HEK293 (cell line): ENCODE results near the gene TOM1L2.
A peak's percentile ranks its signal among the peaks of the same experiment; 100 is the strongest.

Source experiments
- CTCF ChIA-PET: fragments of 350-600 bp; formaldehyde crosslinking; extraction: SDS; loops from one replicate; lab custom pipeline; 2021; ENCODE audit warnings: antibody characterized with exemption; lab: Yijun Ruan, JAX
- POLR2A ChIA-PET: fragments of 300-600 bp; formaldehyde crosslinking; extraction: SDS; loops from one replicate; lab custom pipeline; 2020; ENCODE audit warnings: antibody characterized with exemption, inconsistent platforms; lab: Yijun Ruan, JAX
- H3K27ac ChIP-seq: fragments of 200-500 bp; sonication (Bioruptor generic); 2 replicates; pipeline ENCODE4 v1.5.1; 2014; ENCODE audit warnings: low read depth, low read length, control low read depth, inconsistent platforms; ENCODE audit errors: extremely low read depth
- H3K36me3 ChIP-seq, 2 experiments: fragments of 200-500 bp in 1 of 2; sonication (Bioruptor generic) in 1 of 2; 1 replicate in 1 of 2; 2 replicates in 1 of 2; pipeline ENCODE4 v1.5.1; 2014 to 2017; ENCODE audit warnings: inconsistent platforms in 2 of 2, low read length in 2 of 2; ENCODE audit not compliant: control insufficient read depth in 2 of 2, insufficient read depth in 1 of 2
- H3K4me1 ChIP-seq: fragments of 200-500 bp; sonication (Bioruptor generic); 2 replicates; pipeline ENCODE4 v1.5.1; 2014; ENCODE audit warnings: mild to moderate bottlenecking, low read length, inconsistent platforms; ENCODE audit not compliant: control insufficient read depth, insufficient read depth
- H3K4me3 ChIP-seq: 2 replicates; pipeline ENCODE4 v1.5.1; 2011; ENCODE audit warnings: low read depth, mild to moderate bottlenecking, control low read depth, low read length, moderate library complexity
- H3K9me3 ChIP-seq: fragments of 200-500 bp; sonication (Bioruptor generic); 2 replicates; pipeline ENCODE4 v1.5.1; 2014; ENCODE audit warnings: low read depth, low read length, inconsistent platforms; ENCODE audit not compliant: control insufficient read depth, insufficient read depth
- KLF17 ChIP-seq: fragments of 450-650 bp; formaldehyde crosslinking; IDR thresholded peaks from 2 replicates; pipeline ENCODE4 v1.5.1; 2016; ENCODE audit warnings: missing biosample characterization, missing genetic modification characterization
- PATZ1 ChIP-seq: fragments of 450-650 bp; formaldehyde crosslinking; IDR thresholded peaks from 2 replicates; pipeline ENCODE4 v1.5.1; 2016; ENCODE audit warnings: missing biosample characterization, missing genetic modification characterization
- ZNF148 ChIP-seq: fragments of 450-650 bp; formaldehyde crosslinking; IDR thresholded peaks from 2 replicates; pipeline ENCODE4 v1.5.0; 2017; ENCODE audit warnings: missing biosample characterization, missing genetic modification characterization, borderline replicate concordance
- ZNF324 ChIP-seq: fragments of 450-650 bp; formaldehyde crosslinking; IDR thresholded peaks from 2 replicates; pipeline ENCODE4 v1.5.1; 2016; ENCODE audit warnings: missing biosample characterization, missing genetic modification characterization
- ZNF341 ChIP-seq: fragments of 450-650 bp; formaldehyde crosslinking; IDR thresholded peaks from 2 replicates; pipeline ENCODE4; 2016; ENCODE audit warnings: low read depth, missing biosample characterization, missing genetic modification characterization
- ZNF398 ChIP-seq: fragments of 450-650 bp; formaldehyde crosslinking; IDR thresholded peaks from 2 replicates; pipeline ENCODE4 v1.5.1; 2017; ENCODE audit warnings: missing biosample characterization, missing genetic modification characterization
- ZNF600 ChIP-seq: fragments of 450-650 bp; formaldehyde crosslinking; IDR thresholded peaks from 2 replicates; pipeline ENCODE4 v1.5.1; 2016; ENCODE audit warnings: missing biosample characterization, missing genetic modification characterization
- TF ChIP-seq, protein P1 (sequence below): fragments of 450-650 bp; formaldehyde crosslinking; IDR thresholded peaks from 2 replicates; pipeline ENCODE4 v1.5.1; 2016; ENCODE audit warnings: missing biosample characterization, missing genetic modification characterization
- TF ChIP-seq, protein P2 (sequence below): fragments of 450-650 bp; formaldehyde crosslinking; IDR thresholded peaks from 2 replicates; pipeline ENCODE4; 2016; ENCODE audit warnings: missing biosample characterization, missing genetic modification characterization
- TF ChIP-seq, protein P3 (sequence below): fragments of 450-650 bp; formaldehyde crosslinking; IDR thresholded peaks from 2 replicates; pipeline ENCODE4 v1.5.1; 2017; ENCODE audit warnings: missing biosample characterization, missing genetic modification characterization
- TF ChIP-seq, protein P4 (sequence below): fragments of 450-650 bp; formaldehyde crosslinking; IDR thresholded peaks from 2 replicates; pipeline ENCODE4 v1.5.1; 2016; ENCODE audit warnings: missing biosample characterization, missing genetic modification characterization, borderline replicate concordance

TOM1L2 gene

DNA sequence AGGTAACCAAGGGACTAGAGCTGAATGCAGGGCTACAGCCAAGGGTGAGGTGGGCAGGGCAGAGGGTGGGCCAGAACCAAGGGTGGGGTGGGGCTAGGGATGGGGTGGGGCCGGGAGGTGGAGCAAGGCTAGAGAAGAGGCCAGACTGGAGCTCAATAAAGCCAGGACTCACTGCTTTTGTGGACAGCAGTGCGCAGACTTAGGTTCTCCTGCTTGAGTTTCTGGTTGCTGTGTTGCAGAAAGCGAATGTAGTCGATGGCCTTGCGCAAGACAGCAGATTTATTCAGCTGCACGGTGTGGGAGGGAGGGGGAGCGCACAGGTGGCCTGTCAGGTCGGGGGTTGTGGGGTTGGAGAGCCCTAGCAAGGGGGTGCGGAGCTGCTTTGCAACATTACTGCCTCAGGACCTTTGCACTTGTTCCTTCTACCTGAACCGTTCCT lies 154.1 kb downstream of the TOM1L2 start (continued):
- 0 out of 2 replicates have a peak, but pooled peaks have one; percentile 17 for TF ChIP-seq KLF17 (tag by site-specific recombination)

GRCh38 chr17:17817552-17817947 lies 154.7 kb downstream of the TOM1L2 start:
- Histone ChIP-seq H3K4me1 (peaks cover 17% of the 10 kb centered on the region), H3K9me3 (no peaks in the 10 kb centered on the region), H3K36me3 (peaks cover 3 to 62% of the 10 kb centered on the region in 2 experiments; a peak in 1 of 3 replicates), H3K27ac (no peak overlapping the region), H3K4me3 (no peak overlapping the region)
- CTCF ChIA-PET, result interaction anchor here (1.0 kb wide), 2 partner anchors 43 to 89 kb away, joined by 3 to 4 read pairs; no protein-coding TSS in a partner anchor
- TF ChIP-seq ZNF324 (tag by site-specific recombination) (no peak), ZNF600 (tag by site-specific recombination) (0 out of 2 replicates have a peak, but pooled peaks have one; percentile 10)
- POLR2A ChIA-PET, result interaction anchor here (1.2 to 11.4 kb wide), 4 partner anchors 8 to 23 kb away, joined by 4 to 181 read pairs (median 6); partner anchors contain the start of gene SREBF1

- Histone ChIP-seq H3K9me3 (no peaks in the 10 kb centered on the region), H3K4me3 (no peak overlapping the region), H3K4me1 (peaks cover 18% of the 10 kb centered on the region), H3K27ac (no peak overlapping the region), H3K36me3 (peaks cover 3 to 64% of the 10 kb centered on the region in 2 experiments; a peak in 1 of 3 replicates)
- CTCF ChIA-PET, result interaction anchor here (1.0 kb wide), 1 partner anchor 43 kb away, joined by 3 read pairs; no protein-coding TSS in a partner anchor
- POLR2A ChIA-PET, result interaction anchor here (1.2 to 2.2 kb wide), 2 partner anchors 11 to 24 kb away, joined by 4 to 8 read pairs; no protein-coding TSS in a partner anchor
- TF ChIP-seq ZNF148 (no peak), ZNF341 (tag by site-specific recombination) (no peak), PATZ1 (tag by site-specific recombination) (no peak)
- TF ChIP-seq, protein P1, sequence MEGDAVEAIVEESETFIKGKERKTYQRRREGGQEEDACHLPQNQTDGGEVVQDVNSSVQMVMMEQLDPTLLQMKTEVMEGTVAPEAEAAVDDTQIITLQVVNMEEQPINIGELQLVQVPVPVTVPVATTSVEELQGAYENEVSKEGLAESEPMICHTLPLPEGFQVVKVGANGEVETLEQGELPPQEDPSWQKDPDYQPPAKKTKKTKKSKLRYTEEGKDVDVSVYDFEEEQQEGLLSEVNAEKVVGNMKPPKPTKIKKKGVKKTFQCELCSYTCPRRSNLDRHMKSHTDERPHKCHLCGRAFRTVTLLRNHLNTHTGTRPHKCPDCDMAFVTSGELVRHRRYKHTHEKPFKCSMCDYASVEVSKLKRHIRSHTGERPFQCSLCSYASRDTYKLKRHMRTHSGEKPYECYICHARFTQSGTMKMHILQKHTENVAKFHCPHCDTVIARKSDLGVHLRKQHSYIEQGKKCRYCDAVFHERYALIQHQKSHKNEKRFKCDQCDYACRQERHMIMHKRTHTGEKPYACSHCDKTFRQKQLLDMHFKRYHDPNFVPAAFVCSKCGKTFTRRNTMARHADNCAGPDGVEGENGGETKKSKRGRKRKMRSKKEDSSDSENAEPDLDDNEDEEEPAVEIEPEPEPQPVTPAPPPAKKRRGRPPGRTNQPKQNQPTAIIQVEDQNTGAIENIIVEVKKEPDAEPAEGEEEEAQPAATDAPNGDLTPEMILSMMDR (tag by site-specific recombination), result peak; percentile 35; the same call in 1 of the 2 replicates
Measured at GRCh38 chr17:17816831-17817551, 155.2 kb downstream of the TOM1L2 start.

DNA sequence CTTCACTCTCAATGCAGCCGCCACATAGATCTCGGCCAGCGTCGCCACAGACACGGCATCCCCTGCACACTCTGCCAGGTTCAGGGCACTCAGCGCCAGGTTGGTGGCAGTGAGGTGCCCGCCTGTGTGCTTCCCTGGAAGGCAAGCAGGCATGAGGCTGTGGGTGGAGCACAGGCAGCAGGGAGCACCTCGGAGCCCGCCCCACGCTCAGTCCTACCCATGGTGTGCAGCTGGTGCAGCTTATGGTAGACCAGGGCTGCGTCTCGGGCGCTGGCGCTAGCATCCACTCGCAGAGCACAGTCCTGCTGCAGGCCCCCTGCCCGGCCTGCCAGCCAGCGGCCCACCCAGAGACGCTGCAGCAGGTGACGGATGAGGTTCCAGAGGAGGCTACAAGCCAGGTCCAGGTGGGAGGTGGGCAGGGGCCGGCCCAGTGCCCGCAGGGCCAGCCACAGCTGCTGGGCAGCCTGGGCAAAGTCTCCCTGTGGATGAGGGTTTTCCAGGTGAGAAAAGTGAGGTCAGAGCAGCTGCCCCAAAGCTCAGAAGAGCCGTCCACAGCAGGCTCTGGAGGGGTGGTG lies 155.9 kb downstream of the TOM1L2 start:
- ChIA-PET POLR2A (interaction anchor here (2.4 to 3.1 kb wide), 2 partner anchors 20 to 22 kb away, joined by 12 to 14 read pairs; partner anchors contain the start of gene SREBF1), CTCF (interaction anchor here (1.0 kb wide), 1 partner anchor 44 kb away, joined by 3 read pairs; no protein-coding TSS in a partner anchor)
- Histone ChIP-seq H3K4me1 (peaks cover 23% of the 10 kb centered on the region), H3K36me3 (peaks cover 3 to 64% of the 10 kb centered on the region in 2 experiments; a peak in 1 of 3 replicates), H3K9me3 (no peaks in the 10 kb centered on the region), H3K27ac (no peak overlapping the region), H3K4me3 (no peak overlapping the region)
- TF ChIP-seq ZNF398, result no peak
- TF ChIP-seq, protein P2, sequence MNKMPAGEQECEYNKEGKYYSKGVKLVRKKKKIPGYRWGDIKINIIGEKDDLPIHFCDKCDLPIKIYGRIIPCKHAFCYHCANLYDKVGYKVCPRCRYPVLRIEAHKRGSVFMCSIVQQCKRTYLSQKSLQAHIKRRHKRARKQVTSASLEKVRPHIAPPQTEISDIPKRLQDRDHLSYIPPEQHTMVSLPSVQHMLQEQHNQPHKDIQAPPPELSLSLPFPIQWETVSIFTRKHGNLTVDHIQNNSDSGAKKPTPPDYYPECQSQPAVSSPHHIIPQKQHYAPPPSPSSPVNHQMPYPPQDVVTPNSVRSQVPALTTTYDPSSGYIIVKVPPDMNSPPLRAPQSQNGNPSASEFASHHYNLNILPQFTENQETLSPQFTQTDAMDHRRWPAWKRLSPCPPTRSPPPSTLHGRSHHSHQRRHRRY (tag by site-specific recombination), result no peak
- TF ChIP-seq, protein P3, sequence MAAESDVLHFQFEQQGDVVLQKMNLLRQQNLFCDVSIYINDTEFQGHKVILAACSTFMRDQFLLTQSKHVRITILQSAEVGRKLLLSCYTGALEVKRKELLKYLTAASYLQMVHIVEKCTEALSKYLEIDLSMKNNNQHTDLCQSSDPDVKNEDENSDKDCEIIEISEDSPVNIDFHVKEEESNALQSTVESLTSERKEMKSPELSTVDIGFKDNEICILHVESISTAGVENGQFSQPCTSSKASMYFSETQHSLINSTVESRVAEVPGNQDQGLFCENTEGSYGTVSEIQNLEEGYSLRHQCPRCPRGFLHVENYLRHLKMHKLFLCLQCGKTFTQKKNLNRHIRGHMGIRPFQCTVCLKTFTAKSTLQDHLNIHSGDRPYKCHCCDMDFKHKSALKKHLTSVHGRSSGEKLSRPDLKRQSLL (tag by site-specific recombination), result peak; percentile 57; the same call in 1 of the 2 replicates
- TF ChIP-seq, protein P4, sequence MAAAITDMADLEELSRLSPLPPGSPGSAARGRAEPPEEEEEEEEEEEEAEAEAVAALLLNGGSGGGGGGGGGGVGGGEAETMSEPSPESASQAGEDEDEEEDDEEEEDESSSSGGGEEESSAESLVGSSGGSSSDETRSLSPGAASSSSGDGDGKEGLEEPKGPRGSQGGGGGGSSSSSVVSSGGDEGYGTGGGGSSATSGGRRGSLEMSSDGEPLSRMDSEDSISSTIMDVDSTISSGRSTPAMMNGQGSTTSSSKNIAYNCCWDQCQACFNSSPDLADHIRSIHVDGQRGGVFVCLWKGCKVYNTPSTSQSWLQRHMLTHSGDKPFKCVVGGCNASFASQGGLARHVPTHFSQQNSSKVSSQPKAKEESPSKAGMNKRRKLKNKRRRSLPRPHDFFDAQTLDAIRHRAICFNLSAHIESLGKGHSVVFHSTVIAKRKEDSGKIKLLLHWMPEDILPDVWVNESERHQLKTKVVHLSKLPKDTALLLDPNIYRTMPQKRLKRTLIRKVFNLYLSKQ (tag by site-specific recombination), result no peak
